HL-60/S4 treated with phorbol 12-myristate 13-acetate at 8.2 ng/mL for 4 days and 3 days (cell line): ENCODE measurements around the gene PPP1R26.
"Not testable (repeated sequence)": the region's sequence is repeated elsewhere in the genome, so short reads cannot be mapped to it uniquely, and the experiment has no call there.

Experiments used
- in situ Hi-C: fragments of 300-500 bp; cut with MboI; formaldehyde crosslinking; loops from 2 replicates; pipeline ENCODE4 v1.15.0; 2022; ENCODE audit warnings: low sequenced_read_pairs

PPP1R26 gene

GRCh38 chr9:135458478-135458877, 21.1 kb upstream of the PPP1R26 start:
- in situ Hi-C loops: not testable (repeated sequence)

GRCh38 chr9:135461936-135462335, 17.6 kb upstream of the PPP1R26 start:
- in situ Hi-C loops: no loop called here

GRCh38 chr9:135463140-135463539, 16.4 kb upstream of the PPP1R26 start:
- in situ Hi-C loops: no loop called here

- in situ Hi-C loops: no loop called here
Measured at GRCh38 chr9:135464181-135464580, 15.4 kb upstream of the PPP1R26 start.

- in situ Hi-C loops: no loop called here
Measured at GRCh38 chr9:135468854-135469521, 10.6 kb upstream of the PPP1R26 start.

- in situ Hi-C loops: no loop called here
Measured at GRCh38 chr9:135471791-135472640, 7.6 kb upstream of the PPP1R26 start.

- in situ Hi-C loops: no loop called here
Measured at GRCh38 chr9:135473972-135474543, 5.5 kb upstream of the PPP1R26 start.

- in situ Hi-C loops: no loop called here
Measured at GRCh38 chr9:135474915-135475314, 4.7 kb upstream of the PPP1R26 start.

GRCh38 chr9:135476561-135477355, 2.8 kb upstream of the PPP1R26 start:
- in situ Hi-C loops: no loop called here

- in situ Hi-C loops: no loop called here
Measured at GRCh38 chr9:135478191-135478590, 1.4 kb upstream of the PPP1R26 start.

- in situ Hi-C loops: no loop called here
Measured at GRCh38 chr9:135478829-135479468, 633 bp upstream of the PPP1R26 start.

- in situ Hi-C loops: no loop called here
Measured at GRCh38 chr9:135480071-135480939, 723 bp downstream of the PPP1R26 start.

GRCh38 chr9:135480940-135481310, 1.3 kb downstream of the PPP1R26 start:
- in situ Hi-C loops: no loop called here

- in situ Hi-C loops: no loop called here
Measured at GRCh38 chr9:135482015-135482754, 2.6 kb downstream of the PPP1R26 start.

GRCh38 chr9:135484460-135485277, 5.1 kb downstream of the PPP1R26 start:
- in situ Hi-C loops: no loop called here

- in situ Hi-C loops: no loop called here
Measured at GRCh38 chr9:135485385-135485784, 5.8 kb downstream of the PPP1R26 start.

- in situ Hi-C loops: no loop called here
Measured at GRCh38 chr9:135485832-135486231, 6.2 kb downstream of the PPP1R26 start.
